ENCODE results near the gene BTBD16. TPM values are rescaled to one million over a fixed set of nuclear protein-coding genes. Genes with fewer than 3 reads are reported as not detected.

Gene BTBD16
- total and polyA plus RNA-seq, 7 donors = 0.12 to 0.55 (median 0.54) TPM; not detected in 4

DNA sequence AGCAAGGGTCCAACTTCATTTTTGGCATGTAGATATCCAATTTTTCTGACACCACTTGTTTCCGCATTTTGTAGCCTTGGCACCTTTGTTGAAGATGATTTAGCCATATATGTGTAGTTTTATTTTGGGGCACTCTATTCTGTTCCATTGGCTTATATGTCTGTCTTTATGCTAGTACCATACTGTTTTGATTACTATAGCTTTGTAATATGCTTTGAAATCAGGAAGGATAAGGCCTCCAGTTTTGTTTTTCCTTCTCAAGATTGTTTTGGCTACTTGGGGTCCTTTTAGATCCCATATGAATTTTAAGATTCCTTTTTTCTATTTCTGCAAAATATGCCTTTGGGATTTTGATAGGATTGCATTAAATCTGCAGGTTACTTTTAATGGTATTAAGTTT, 9.5 kb upstream of the BTBD16 start:
- Histone ChIP-seq H3K4me3 (no peak overlapping the region), H3K4me1 (peaks cover 0 to 28% (median 12%) of the 10 kb centered on the region in 4 donors), H3K9me3 (peaks cover 0 to 3% (median 2%) of the 10 kb centered on the region in 4 donors), H3K36me3 (peaks cover 0 to 29% (median 3%) of the 10 kb centered on the region in 4 donors), H3K27me3 (no peaks in the 10 kb centered on the region), H3K27ac (no peak overlapping the region)
- WGBS, 2 donors = 65 to 79% methylated on average over 1 of the region's 1 CpG
- DNase-seq = no peak
- no peak for TF ChIP-seq EP300 (IDR thresholded peaks at IDR 0.05)
- TF ChIP-seq, protein P1, sequence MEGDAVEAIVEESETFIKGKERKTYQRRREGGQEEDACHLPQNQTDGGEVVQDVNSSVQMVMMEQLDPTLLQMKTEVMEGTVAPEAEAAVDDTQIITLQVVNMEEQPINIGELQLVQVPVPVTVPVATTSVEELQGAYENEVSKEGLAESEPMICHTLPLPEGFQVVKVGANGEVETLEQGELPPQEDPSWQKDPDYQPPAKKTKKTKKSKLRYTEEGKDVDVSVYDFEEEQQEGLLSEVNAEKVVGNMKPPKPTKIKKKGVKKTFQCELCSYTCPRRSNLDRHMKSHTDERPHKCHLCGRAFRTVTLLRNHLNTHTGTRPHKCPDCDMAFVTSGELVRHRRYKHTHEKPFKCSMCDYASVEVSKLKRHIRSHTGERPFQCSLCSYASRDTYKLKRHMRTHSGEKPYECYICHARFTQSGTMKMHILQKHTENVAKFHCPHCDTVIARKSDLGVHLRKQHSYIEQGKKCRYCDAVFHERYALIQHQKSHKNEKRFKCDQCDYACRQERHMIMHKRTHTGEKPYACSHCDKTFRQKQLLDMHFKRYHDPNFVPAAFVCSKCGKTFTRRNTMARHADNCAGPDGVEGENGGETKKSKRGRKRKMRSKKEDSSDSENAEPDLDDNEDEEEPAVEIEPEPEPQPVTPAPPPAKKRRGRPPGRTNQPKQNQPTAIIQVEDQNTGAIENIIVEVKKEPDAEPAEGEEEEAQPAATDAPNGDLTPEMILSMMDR (IDR thresholded peaks at IDR 0.05) = no peak
- TF ChIP-seq POLR2A (IDR thresholded peaks at IDR 0.05) = no peak
- no peak for TF ChIP-seq POLR2AphosphoS5 (IDR thresholded peaks at IDR 0.05)
- intact Hi-C loops (cut with DNase I) = no loop called here

DNA sequence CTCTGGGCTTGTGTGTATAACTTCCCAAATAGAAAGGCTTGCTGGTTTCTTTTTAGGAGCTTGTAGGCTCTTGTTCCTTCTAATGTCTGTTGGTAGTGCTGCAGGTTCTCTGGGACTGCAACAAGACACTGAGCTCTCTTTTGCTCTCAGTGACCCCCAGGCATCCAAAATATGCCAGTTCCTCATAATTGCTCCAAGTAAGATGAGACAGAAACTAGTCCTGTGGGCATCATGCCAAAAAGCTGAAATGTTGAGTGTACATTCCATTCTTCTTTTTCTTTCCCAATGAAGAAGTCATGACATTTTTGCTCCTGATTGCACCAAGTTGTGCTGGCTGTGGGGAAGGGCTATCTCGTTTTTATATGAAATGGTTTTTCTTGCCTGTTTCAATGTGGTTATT, 7.1 kb upstream of the BTBD16 start:
- whole genome bisulfite sequencing, 2 donors = 49 to 56% methylated on average over 1 of the region's 1 CpG
- peaks cover 0 to 33% (median 3%) of the 10 kb centered on the region in 4 donors for H3K36me3 ChIP-seq
- TF ChIP-seq POLR2AphosphoS5 (IDR thresholded peaks at IDR 0.05) = no peak
- no peak for TF ChIP-seq POLR2A (IDR thresholded peaks at IDR 0.05)
- no peak for TF ChIP-seq EP300 (IDR thresholded peaks at IDR 0.05)
- TF ChIP-seq, protein P1 (IDR thresholded peaks at IDR 0.05) = no peak
- H3K27ac ChIP-seq = no peak overlapping the region
- H3K9me3 ChIP-seq = peaks cover 0 to 3% (median 2%) of the 10 kb centered on the region in 4 donors
- intact Hi-C loops (cut with DNase I) = no loop called here
- DNase-seq = peak; percentile 20
- H3K27me3 ChIP-seq = no peaks in the 10 kb centered on the region
- peaks cover 0 to 13% (median 9%) of the 10 kb centered on the region in 4 donors for H3K4me1 ChIP-seq
- H3K4me3 ChIP-seq = no peak overlapping the region

DNA sequence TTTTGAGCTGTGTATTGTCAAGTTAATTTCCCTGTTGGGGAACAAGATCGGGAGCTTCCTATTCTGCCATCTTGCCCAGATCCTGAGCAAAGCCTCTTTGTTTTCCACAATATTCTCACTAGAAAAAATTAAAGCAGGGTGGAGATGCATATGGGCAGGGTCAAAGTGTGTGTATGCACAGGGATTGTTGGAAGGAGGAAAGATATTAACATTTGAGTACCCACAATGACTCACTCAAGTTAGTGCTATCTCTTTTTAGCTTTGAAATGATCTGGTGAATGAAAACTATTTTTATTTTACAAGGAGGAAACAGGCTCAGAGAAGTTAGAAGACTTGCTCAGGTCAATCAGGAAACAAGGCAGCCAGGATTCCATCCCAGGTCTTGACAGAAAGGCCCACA, 6.7 kb upstream of the BTBD16 start:
- intact Hi-C loops (cut with DNase I) = no loop called here
- WGBS, 2 donors = 55 to 81% methylated on average over 1 of the region's 1 CpG
- H3K27me3 ChIP-seq = no peaks in the 10 kb centered on the region

DNA sequence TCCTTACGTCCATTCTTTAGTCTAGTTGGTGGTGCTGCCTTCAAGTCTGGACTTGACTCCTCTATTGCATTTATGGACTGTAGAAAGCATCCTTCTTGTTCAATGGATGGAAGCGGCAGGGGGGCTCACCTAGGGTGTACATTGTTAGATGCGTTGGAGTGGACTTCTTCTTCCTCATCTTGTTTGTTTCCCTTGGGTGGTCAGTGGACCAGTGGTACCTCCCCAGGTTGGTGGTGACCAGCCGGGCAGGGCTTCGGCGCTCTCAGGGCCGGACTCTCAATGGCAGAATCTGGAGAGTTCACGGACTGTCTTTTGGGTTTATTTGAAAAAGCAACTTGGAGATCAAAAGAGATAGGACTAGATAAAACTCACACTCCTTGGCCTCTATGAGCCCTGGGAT, 6.2 kb upstream of the BTBD16 start:
- Histone ChIP-seq H3K27me3 (no peaks in the 10 kb centered on the region), H3K27ac (no peak overlapping the region), H3K4me1 (peaks cover 0 to 13% (median 8%) of the 10 kb centered on the region in 4 donors), H3K4me3 (no peak overlapping the region), H3K36me3 (peaks cover 0 to 40% (median 6%) of the 10 kb centered on the region in 4 donors), H3K9me3 (peaks cover 0 to 3% (median 2%) of the 10 kb centered on the region in 4 donors)
- TF ChIP-seq POLR2A (IDR thresholded peaks at IDR 0.05) = no peak
- no peak for TF ChIP-seq POLR2AphosphoS5 (IDR thresholded peaks at IDR 0.05)
- TF ChIP-seq, protein P1 (IDR thresholded peaks at IDR 0.05) = no peak
- no peak for TF ChIP-seq EP300 (IDR thresholded peaks at IDR 0.05)
- intact Hi-C loops (cut with DNase I) = loop anchor here (5.0 kb wide), 1 partner anchor 123 kb away; no protein-coding TSS in a partner anchor
- DNase-seq = no peak
- 94 to 98% methylated on average over 8 of the region's 8 CpGs for WGBS, 2 donors

More for the DNA sequence above, 6.7 kb upstream of the BTBD16 start:
- Histone ChIP-seq H3K9me3 (peaks cover 0 to 3% (median 2%) of the 10 kb centered on the region in 4 donors), H3K4me3 (no peak overlapping the region), H3K27ac (no peak overlapping the region), H3K4me1 (peaks cover 0 to 13% (median 8%) of the 10 kb centered on the region in 4 donors), H3K36me3 (peaks cover 0 to 38% (median 5%) of the 10 kb centered on the region in 4 donors)
- DNase-seq = peak; percentile 1
- TF ChIP-seq EP300 (IDR thresholded peaks at IDR 0.05) (no peak), POLR2A (IDR thresholded peaks at IDR 0.05) (no peak), POLR2AphosphoS5 (IDR thresholded peaks at IDR 0.05) (no peak)
- TF ChIP-seq, protein P1 (IDR thresholded peaks at IDR 0.05) = no peak

Data from sigmoid colon (tissue), 7 donors.